Cardiac septum (tissue), 1 donor: ENCODE data around the gene NKAIN2. TPM values are rescaled to one million over a fixed set of nuclear protein-coding genes. Genes with fewer than 3 reads are reported as not detected.
"Not testable (repeated sequence)": the region's sequence is repeated elsewhere in the genome, so short reads cannot be mapped to it uniquely, and the experiment has no call there.

ENCODE experiments used
- DNase-seq: peaks from one replicate; pipeline ENCODE4 v3.0.0-alpha.2; 2020; ENCODE audit warnings: low spot score
- intact Hi-C: fragments of 100-400 bp; cut with DNase I; formaldehyde crosslinking; loops from one replicate; pipeline ENCODE4 v1.14.0; 2022
- total RNA-seq: library from RNA; stranded (reverse); fragmentation: NEBNext Ultra II Directional; extraction: Animal tissue kit (Norgen Biotek cat#: 25700); gene quantifications from one replicate; pipeline ENCODE4 v1.2.1, GENCODE V29; 2021
- donor health status: DM: no; HTN: no; CAD: no.

NKAIN2 gene
- total RNA-seq, 1 donor from 2014 or later, result 0.30 TPM

GRCh38 chr6:124143435-124143834, 339.8 kb downstream of the NKAIN2 start:
- intact Hi-C loops, result no loop called here
- no peak for DNase-seq

DNA sequence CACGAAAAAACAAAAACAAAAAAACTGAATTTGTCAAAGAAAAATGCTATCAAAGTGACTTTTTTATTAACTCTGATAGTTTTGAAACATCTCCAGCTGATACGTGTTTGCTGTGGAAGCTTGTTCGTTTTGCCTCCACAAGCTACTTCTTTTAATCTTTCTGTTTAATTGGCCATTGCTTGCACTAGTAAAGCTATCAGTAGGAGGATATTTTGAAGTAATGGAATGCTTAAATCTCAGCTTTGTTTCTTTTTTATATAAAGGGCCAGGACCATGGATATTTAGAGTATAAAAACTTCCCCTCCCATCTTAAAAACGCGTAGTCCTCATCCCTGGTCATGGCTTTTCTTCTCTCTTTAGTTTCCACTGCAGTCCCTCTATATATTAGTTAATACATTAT, 344.0 kb downstream of the NKAIN2 start:
- intact Hi-C loops, result no loop called here
- DNase-seq, result no peak

DNA sequence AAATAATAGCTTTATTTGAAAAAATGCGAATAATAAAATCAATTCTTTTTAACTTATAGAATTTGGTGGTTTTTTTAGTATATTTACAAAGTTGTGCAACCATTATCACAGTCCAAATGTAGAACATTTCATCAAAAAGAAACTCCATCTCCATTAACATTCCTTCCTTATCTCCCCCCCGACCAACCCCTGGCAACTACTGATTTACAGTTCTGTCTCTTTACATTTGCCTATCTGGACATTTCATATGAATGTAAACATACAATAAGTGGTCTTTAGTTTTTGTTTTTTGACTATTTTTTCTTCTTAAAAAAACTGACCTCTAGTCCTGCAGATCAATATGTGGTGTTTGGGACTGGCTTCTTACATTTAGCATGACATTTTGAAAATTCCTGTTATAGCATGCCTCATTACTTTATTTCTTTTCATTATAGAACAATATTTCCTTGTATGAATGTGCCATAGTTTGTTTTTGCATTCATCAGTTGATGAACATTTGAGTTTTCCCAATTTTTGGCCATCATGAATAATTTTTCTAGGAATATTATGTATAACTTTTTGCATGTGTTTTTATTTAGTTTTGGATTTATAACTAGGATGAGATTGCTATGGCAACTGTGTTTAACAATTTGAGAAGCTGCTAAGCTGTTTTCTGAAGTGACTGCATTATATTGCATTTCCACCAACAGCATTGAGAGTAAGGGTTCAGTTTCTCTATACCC, 344.7 kb downstream of the NKAIN2 start:
- intact Hi-C loops, result no loop called here
- DNase-seq, result no peak

- DNase-seq, result no peak
- intact Hi-C loops, result no loop called here
Measured at GRCh38 chr6:124149646-124150045, 346.0 kb downstream of the NKAIN2 start.

- no peak for DNase-seq
- intact Hi-C loops, result no loop called here
Measured at GRCh38 chr6:124158024-124158423, 354.4 kb downstream of the NKAIN2 start.

DNA sequence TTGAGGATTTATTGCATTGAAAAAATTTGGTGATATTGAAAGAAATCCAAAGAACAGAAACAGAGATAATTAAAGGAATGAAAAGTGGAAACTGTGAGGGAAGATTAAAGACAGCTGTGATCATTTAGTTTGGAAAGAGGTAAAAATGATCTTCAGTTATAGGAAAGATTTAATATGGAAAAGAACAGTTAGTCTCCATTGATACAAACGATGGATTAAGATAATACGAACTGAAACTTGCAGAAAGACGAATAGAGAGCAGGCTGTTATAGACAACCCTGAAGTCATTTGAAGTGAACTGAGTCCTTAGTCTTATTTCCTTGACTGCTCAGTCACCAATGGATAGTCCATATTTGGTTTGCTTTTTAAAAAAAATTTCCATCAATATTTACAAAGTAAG, 360.0 kb downstream of the NKAIN2 start:
- intact Hi-C loops, result no loop called here
- DNase-seq, result no peak

GRCh38 chr6:124164343-124164742, 360.7 kb downstream of the NKAIN2 start:
- no peak for DNase-seq
- intact Hi-C loops, result no loop called here

DNA sequence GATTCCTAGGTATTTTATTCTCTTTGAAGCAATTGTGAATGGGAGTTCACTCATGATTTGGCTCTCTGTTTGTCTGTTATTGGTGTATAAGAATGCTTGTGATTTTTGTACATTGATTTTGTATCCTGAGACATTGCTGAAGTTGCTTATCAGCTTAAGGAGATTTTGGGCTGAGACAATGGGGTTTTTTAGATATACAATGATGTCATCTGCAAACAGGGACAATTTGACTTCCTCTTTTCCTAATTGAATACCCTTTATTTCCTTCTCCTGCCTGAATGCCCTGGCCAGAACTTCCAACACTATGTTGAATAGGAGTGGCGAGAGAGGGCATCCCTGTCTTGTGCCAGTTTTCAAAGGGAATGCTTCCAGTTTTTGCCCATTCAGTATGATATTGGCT, 363.6 kb downstream of the NKAIN2 start:
- intact Hi-C loops, DNase-seq: not testable (repeated sequence)

DNA sequence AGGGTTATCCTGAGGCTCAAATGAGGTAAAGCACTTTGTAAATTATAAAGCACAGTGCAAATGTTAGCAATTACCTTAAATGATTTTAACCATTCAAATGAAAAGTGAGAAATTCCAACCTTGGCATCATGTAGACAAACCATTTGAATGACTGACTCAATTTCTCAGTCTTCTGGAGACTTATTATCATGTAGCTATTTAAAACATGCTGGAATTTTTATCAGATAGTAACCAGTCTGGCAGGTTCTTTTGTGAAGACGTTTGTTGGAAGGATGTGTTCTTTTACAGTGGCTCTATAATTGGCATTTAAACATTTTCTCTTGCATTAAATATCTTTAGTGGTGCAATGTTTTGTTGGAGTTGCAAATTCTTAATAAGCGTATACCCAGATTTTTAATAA, 386.6 kb downstream of the NKAIN2 start:
- no peak for DNase-seq
- intact Hi-C loops, result no loop called here

DNA sequence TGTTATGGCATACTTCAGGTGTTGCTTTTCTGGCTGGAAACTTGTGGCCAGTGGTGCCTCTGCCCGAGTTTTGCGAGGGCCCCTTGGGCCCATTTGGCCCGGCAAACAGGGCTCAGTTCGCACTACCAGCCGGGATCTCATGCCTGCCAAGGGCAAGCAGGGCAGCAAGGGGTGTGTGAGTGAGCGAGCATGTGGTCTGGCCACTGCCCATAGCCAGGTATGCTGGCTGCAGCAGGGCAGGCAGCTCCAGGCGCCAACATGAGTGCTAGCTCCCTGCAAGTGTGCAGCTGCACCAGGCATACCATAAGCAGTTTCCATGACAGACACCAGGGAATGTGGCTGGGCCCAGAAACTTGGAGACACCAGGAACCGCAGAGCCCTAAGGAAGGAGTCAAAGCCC, 389.5 kb downstream of the NKAIN2 start:
- no peak for DNase-seq
- intact Hi-C loops, result no loop called here

GRCh38 chr6:124197148-124197547, 393.5 kb downstream of the NKAIN2 start:
- intact Hi-C loops, result no loop called here
- DNase-seq, result no peak

GRCh38 chr6:124199286-124199685, 395.6 kb downstream of the NKAIN2 start:
- DNase-seq, result no peak
- intact Hi-C loops, result no loop called here

- intact Hi-C loops, result no loop called here
- no peak for DNase-seq
Measured at GRCh38 chr6:124200661-124201060, 397.0 kb downstream of the NKAIN2 start.

- intact Hi-C loops, result no loop called here
Measured at GRCh38 chr6:124203101-124203811, 399.6 kb downstream of the NKAIN2 start.

DNA sequence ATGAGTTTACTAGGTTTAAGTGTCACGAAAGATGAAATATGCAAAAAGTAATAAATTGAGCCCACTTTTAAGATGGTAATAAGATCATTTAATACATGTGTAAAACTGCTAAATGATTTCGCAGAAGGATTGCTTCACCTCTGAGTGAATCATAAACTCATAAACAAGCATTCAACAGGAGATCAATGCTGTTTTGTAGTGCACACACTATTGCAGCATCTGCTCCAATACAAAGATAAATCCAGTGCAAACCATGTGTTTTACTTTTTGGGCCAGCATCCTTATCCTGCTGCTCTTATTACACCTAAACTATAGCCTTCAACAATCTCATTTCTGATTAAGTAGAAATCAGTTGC, 400.1 kb downstream of the NKAIN2 start:
- intact Hi-C loops, result no loop called here
- DNase-seq, result no peak

More at GRCh38 chr6:124203101-124203811, 399.6 kb downstream of the NKAIN2 start:
- DNase-seq, result no peak

DNA sequence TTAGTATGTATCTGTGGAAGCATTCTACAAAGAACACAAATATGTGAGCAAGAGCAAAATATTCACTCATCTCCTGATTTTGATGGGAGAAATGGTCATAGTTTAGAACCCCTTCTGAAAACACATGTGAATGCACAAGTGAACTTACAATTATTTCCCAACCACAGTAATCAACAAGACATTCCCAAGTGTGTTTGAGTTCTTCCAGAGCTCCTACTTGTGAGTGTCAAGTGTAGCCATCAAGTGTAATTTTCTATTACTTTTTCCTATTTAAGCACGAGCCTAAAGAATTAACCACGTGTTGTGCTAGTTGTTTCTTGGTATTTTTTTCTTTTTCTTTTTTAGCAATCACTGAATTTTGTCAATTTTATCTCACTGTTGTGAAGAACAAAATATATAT, 402.3 kb downstream of the NKAIN2 start:
- DNase-seq, result no peak
- intact Hi-C loops, result no loop called here

DNA sequence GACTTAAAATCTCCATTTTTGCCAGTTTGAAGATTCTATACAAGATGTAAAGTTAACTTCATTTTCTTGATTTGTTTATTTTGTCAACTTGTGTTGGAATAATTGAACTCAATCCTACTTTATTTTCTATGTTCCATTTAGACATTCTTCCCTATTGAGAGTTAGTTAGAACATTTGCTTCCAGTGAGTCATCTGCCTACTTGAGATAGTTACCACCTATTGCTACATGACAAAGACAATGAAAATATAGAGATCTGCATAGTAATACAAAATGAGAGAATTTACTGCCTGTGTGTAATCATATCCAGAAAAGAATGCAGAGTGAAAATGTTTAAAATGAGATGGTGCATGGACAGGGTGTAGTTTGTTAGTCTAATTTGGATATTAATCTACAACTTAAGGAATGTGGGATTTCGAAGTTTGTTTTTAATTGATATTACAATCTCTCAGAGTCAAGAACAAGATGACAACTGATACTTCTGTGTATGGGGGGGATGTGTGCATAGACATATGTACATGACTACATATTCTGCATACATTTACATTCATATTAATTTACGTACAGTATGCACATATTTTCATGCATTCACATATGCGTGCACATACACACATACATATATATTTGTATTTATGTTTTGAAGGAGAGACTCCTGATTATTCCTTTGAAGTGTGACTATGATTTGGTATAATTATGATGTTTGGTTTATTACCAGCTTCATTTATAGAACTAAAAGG, 420.1 kb downstream of the NKAIN2 start:
- DNase-seq, result no peak
- intact Hi-C loops, result no loop called here

- no peak for DNase-seq
- intact Hi-C loops, result no loop called here
Measured at GRCh38 chr6:124226396-124226795, 422.7 kb downstream of the NKAIN2 start.

GRCh38 chr6:124233221-124233620, 429.6 kb downstream of the NKAIN2 start:
- no peak for DNase-seq
- intact Hi-C loops, result no loop called here

- no peak for DNase-seq
- intact Hi-C loops, result no loop called here
Measured at GRCh38 chr6:124234801-124235200, 431.1 kb downstream of the NKAIN2 start.

DNA sequence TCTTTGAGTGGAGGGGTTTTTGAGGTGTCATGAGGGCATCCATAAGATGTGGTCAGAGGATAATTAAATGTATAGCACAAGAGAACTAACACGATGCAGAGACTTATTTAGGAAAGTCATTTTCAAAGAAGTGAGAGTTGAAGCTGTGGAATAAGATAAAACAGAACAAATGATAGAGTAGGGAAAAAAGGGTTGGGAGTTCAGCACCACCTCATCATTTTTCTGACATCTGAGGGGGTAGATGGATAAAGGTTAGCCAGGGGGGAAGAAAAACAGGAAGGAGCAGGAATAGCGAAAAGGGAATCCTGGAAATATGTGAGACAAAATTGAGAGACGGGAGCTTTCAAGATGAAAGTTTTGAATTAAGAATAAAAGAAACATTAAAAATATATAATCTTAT, 434.2 kb downstream of the NKAIN2 start:
- DNase-seq, result no peak
- intact Hi-C loops, result no loop called here
